Adrenal gland (tissue), 12 donors: ENCODE data around the gene PSMB4. TPM values are rescaled to one million over a fixed set of nuclear protein-coding genes. Genes with fewer than 3 reads are reported as not detected.
"Not testable (repeated sequence)": the region's sequence is repeated elsewhere in the genome, so short reads cannot be mapped to it uniquely, and the experiment has no call there.

ENCODE experiments used
- DNase-seq, 7 donors: peaks; one replicate each; pipeline ENCODE4 v3.0.0-alpha.2; 2019 to 2020
- H3K27ac ChIP-seq, 5 donors: fragments of 200-600 bp; sonication (generic) in 4 of 5; 1 replicate in 3 of 5; 2 replicates in 2 of 5; pipeline versions ENCODE4 v1.5.1 to v1.8.0; 2016 to 2020; ENCODE audit warnings: mild to moderate bottlenecking in 1 of 5
- H3K27me3 ChIP-seq: fragments of 200-600 bp; 2 replicates; pipeline ENCODE4 v1.8.0; 2021
- H3K36me3 ChIP-seq, 2 donors: fragments of 200-600 bp; replicated peaks in 1 of 2; 1 replicate in 1 of 2; 2 replicates in 1 of 2; pipeline versions ENCODE4 v1.5.1 to v1.8.0; 2018 to 2022
- H3K4me1 ChIP-seq, 2 donors: fragments of 200-600 bp; replicated peaks in 1 of 2; 1 replicate in 1 of 2; 2 replicates in 1 of 2; pipeline versions ENCODE4 v1.5.1 to v1.8.0; 2018 to 2021
- H3K4me3 ChIP-seq, 4 donors: fragments of 200-600 bp; sonication (generic) in 3 of 4; one replicate each; pipeline ENCODE4 v1.5.1; 2016 to 2018
- H3K9me3 ChIP-seq, 3 donors: fragments of 200-600 bp; sonication (generic) in 1 of 3; replicated peaks in 1 of 3; 1 replicate in 2 of 3; 2 replicates in 1 of 3; pipeline versions ENCODE4 v1.5.1 to v1.8.0; 2016 to 2021
- CTCF ChIP-seq, 6 experiments: fragments of 450-650 bp in 4 of 6; fragments of 200-600 bp in 2 of 6; sonication (generic) in 1 of 6; IDR thresholded peaks; 1 replicate in 5 of 6; 2 replicates in 1 of 6; pipeline versions ENCODE4 v1.5.1 to v1.8.0; 2016 to 2021; ENCODE audit warnings: antibody characterized with exemption in 6 of 6, mild to moderate bottlenecking in 2 of 6, moderate library complexity in 1 of 6
- POLR2A ChIP-seq, 2 donors: fragments of 450-650 bp; IDR thresholded peaks; one replicate each; pipeline ENCODE4 v1.6.1; 2017; ENCODE audit warnings: antibody characterized with exemption in 2 of 2, mild to moderate bottlenecking in 2 of 2, moderate library complexity in 1 of 2
- WGBS, 4 donors: extraction: QIAGEN DNeasy Blood & Tissue Kit in 2 of 4; methylation state at CpG; one replicate each; pipeline versions ENCODE4 v1.1.5 to v1.1.7; 2013 to 2017; 5-methylcytosine and 5-hydroxymethylcytosine counted together
- intact Hi-C, 2 donors: fragments of 100-400 bp; cut with DNase I; formaldehyde crosslinking; loops; one replicate each; pipeline versions ENCODE4 v1.14.1 to v1.15.0; 2022 to 2023
- polyA plus RNA-seq, 3 donors: library from polyadenylated mRNA; stranded (reverse); fragments of 200-250 nt in 2 of 3; fragments of 350-450 nt in 1 of 3; fragmentation: Illumina TruSeq in 1 of 3; extraction: RNeasy Lipid Tissue Mini Kit (QIAGEN cat#74804) in 1 of 3; gene quantifications; one replicate each; pipeline ENCODE4 v1.2.3, GENCODE V29; 2013 to 2014
- total RNA-seq, 9 donors: library from RNA; depleted of rRNA in 4 of 9; stranded (reverse); fragments of >200 nt in 4 of 9; fragments of 120-200 nt in 1 of 9; fragmentation: NEBNext Ultra II Directional in 1 of 9; extraction: Animal tissue kit (Norgen Biotek cat#: 25700) in 1 of 9; gene quantifications; one replicate each; pipeline versions ENCODE4 v1.1.0 to v1.2.4, GENCODE V29; 2013 to 2023
- donor health status: healthy with polysubstance abuse.
- donor health status: Bipolar disorder and iron deficiency.
- donor health status: DM: yes; HTN: yes; CAD: no.
- donor health status: DM: no; HTN: no; CAD: no.
- donor health status: DM: no; HTN: no; CAD: no.
- donor health status: DM: yes; HTN: yes; CAD: no.

Gene PSMB4
- total and polyA plus RNA-seq, 12 donors, result 204 to 634 (median 347) TPM

- intact Hi-C loops, result no loop called here
- 66 to 82% (median 73%) methylated on average over 3 of the region's 3 CpGs for WGBS, 4 donors
- TF ChIP-seq CTCF (IDR thresholded peaks at IDR 0.05), result no peak
- TF ChIP-seq POLR2A (IDR thresholded peaks at IDR 0.05), result no peak
These were observed 22.1 kb upstream of the PSMB4 start for GRCh38 chr1:151377150-151377884.

GRCh38 chr1:151384584-151384983 lies 14.8 kb upstream of the PSMB4 start:
- 63 to 80% (median 72%) methylated on average over 3 of the region's 3 CpGs for WGBS, 4 donors
- DNase-seq, result no peak
- Histone ChIP-seq H3K4me1 (no peaks in the 10 kb centered on the region), H3K4me3 (no peak overlapping the region), H3K27me3 (no peaks in the 10 kb centered on the region), H3K36me3 (no peaks in the 10 kb centered on the region), H3K9me3 (no peaks in the 10 kb centered on the region), H3K27ac (no peak overlapping the region)
- TF ChIP-seq CTCF (IDR thresholded peaks at IDR 0.05) (no peak), POLR2A (IDR thresholded peaks at IDR 0.05) (no peak)
- intact Hi-C loops, result no loop called here

More at GRCh38 chr1:151377150-151377884, 22.1 kb upstream of the PSMB4 start:
- no peaks in the 10 kb centered on the region for H3K27me3 ChIP-seq
- no peaks in the 10 kb centered on the region for H3K36me3 ChIP-seq
- H3K4me1 ChIP-seq, result no peaks in the 10 kb centered on the region
- no peak overlapping the region for H3K27ac ChIP-seq
- H3K9me3 ChIP-seq, result no peaks in the 10 kb centered on the region
- DNase-seq, result no peak
- no peak overlapping the region for H3K4me3 ChIP-seq

- 87 to 100% (median 92%) methylated on average over 1 to 2 of the region's 2 CpGs for WGBS, 4 donors
- intact Hi-C loops, result no loop called here
- no peaks in the 10 kb centered on the region for H3K36me3 ChIP-seq
- TF ChIP-seq POLR2A (IDR thresholded peaks at IDR 0.05) (no peak), CTCF (IDR thresholded peaks at IDR 0.05) (no peak)
- H3K4me1 ChIP-seq, result no peaks in the 10 kb centered on the region
- no peaks in the 10 kb centered on the region for H3K9me3 ChIP-seq
- DNase-seq, result peak in 1 of 7 donors; percentile 15
- H3K27ac ChIP-seq, result no peak overlapping the region
- H3K4me3 ChIP-seq, result no peak overlapping the region
- H3K27me3 ChIP-seq, result no peaks in the 10 kb centered on the region
These were observed 13.4 kb upstream of the PSMB4 start for GRCh38 chr1:151386002-151386401.

- H3K4me1 ChIP-seq, H3K27me3 ChIP-seq, H3K27ac ChIP-seq, H3K36me3 ChIP-seq, H3K4me3 ChIP-seq, H3K9me3 ChIP-seq, DNase-seq: not testable (repeated sequence)
- intact Hi-C loops, result loop anchor here in 1 of 2 donors (10.0 kb wide), 1 partner anchor 86 kb away; no protein-coding TSS in a partner anchor
- WGBS, 4 donors, result 90 to 94% (median 92%) methylated on average over 22 of the region's 22 CpGs
These were observed 8.9 kb upstream of the PSMB4 start for GRCh38 chr1:151390221-151391078.
